Fibroblast of pulmonary artery (primary cell): ENCODE results near the gene BACE1-AS.

Experiments
- DNase-seq: peaks from one replicate; pipeline ENCODE4 v3.0.0-alpha.2; 2010; ENCODE audit warnings: low read depth
- H3K4me3 ChIP-seq: replicated peaks from 2 replicates; pipeline ENCODE4 v1.5.1; 2011; ENCODE audit warnings: low read depth, mild to moderate bottlenecking, control low read depth, low read length, moderate library complexity
- CTCF ChIP-seq: IDR thresholded peaks from 2 replicates; pipeline ENCODE4 v1.5.1; 2011; ENCODE audit warnings: mild to moderate bottlenecking, control low read depth, low read length, inconsistent platforms; ENCODE audit errors: missing control alignments

BACE1-AS gene

GRCh38 chr11:117335399-117335798, 44.3 kb downstream of the BACE1-AS start:
- no peak overlapping the region for H3K4me3 ChIP-seq
- no peak for TF ChIP-seq CTCF
- DNase-seq: no peak

- no peak overlapping the region for H3K4me3 ChIP-seq
- no peak for DNase-seq
- no peak for TF ChIP-seq CTCF
Measured at GRCh38 chr11:117337076-117337475, 45.9 kb downstream of the BACE1-AS start.
